Ishikawa (cell line): ENCODE results near the gene FGF14.

Experiments
- CEBPB ChIP-seq: IDR thresholded peaks from 2 replicates; pipeline ENCODE4 v1.6.1; 2012
- EP300 ChIP-seq: IDR thresholded peaks from 2 replicates; pipeline ENCODE4 v1.6.1; 2012; ENCODE audit warnings: borderline replicate concordance

- TF ChIP-seq EP300 (no peak), CEBPB (no peak)
Observed at GRCh38 chr13:101917475-101917810, 484.4 kb downstream of the FGF14 start.
